Keratinocyte (primary cell): ENCODE data around the gene RAP1GAP2. TPM values are rescaled to one million over a fixed set of nuclear protein-coding genes. Genes with fewer than 3 reads are reported as not detected.

Experiments used
- DNase-seq: peaks from one replicate; pipeline ENCODE4 v3.0.0-alpha.2; 2011; ENCODE audit warnings: low read depth, missing footprints, low spot score
- FAIRE-seq: peaks from 2 replicates; lab custom pipeline; 2011; peaks lifted over from hg19 to GRCh38; lab: Jason Lieb, UNC
- H2AFZ ChIP-seq: 2 replicates; pipeline ENCODE4 v1.6.0; 2012; ENCODE audit warnings: low read length, control low read depth, inconsistent platforms; ENCODE audit not compliant: control insufficient read depth
- H3K27ac ChIP-seq: 2 replicates; pipeline ENCODE4 v1.5.1; 2011; ENCODE audit warnings: low read length; ENCODE audit not compliant: control insufficient read depth, insufficient read depth
- H3K27me3 ChIP-seq: 3 replicates; pipeline ENCODE4 v1.6.0; 2011; ENCODE audit warnings: low read length; ENCODE audit not compliant: control insufficient read depth, insufficient read depth; ENCODE audit errors: extremely low read depth
- H3K36me3 ChIP-seq, 2 experiments: 2 replicates in 1 of 2; 3 replicates in 1 of 2; pipeline ENCODE4 v1.5.1; 2011; ENCODE audit warnings: low read length in 2 of 2, mild to moderate bottlenecking in 1 of 2; ENCODE audit not compliant: control insufficient read depth in 2 of 2, insufficient read depth in 2 of 2; ENCODE audit errors: extremely low read depth in 1 of 2
- H3K4me1 ChIP-seq: 3 replicates; pipeline ENCODE4 v1.5.1; 2011; ENCODE audit warnings: low read length; ENCODE audit not compliant: control insufficient read depth, insufficient read depth; ENCODE audit errors: extremely low read depth
- H3K4me2 ChIP-seq: 3 replicates; pipeline ENCODE4 v1.6.0; 2011; ENCODE audit warnings: low read depth, low read length; ENCODE audit not compliant: control insufficient read depth, insufficient read depth; ENCODE audit errors: extremely low read depth
- H3K4me3 ChIP-seq, 3 experiments: fragments of 200-600 bp in 1 of 3; sonication (generic) in 1 of 3; 2 replicates in 2 of 3; 3 replicates in 1 of 3; pipeline ENCODE4 v1.5.1; 2011 to 2016; ENCODE audit warnings: low read length in 3 of 3, mild to moderate bottlenecking in 3 of 3, control low read depth in 2 of 3, inconsistent platforms in 1 of 3, low read depth in 1 of 3, mixed read lengths in 1 of 3, mixed run types in 1 of 3, moderate library complexity in 1 of 3; ENCODE audit not compliant: control insufficient read depth in 2 of 3, insufficient read depth in 2 of 3; ENCODE audit errors: extremely low read depth in 1 of 3
- H3K79me2 ChIP-seq: 2 replicates; pipeline ENCODE4 v1.6.0; 2012; ENCODE audit warnings: low read length; ENCODE audit not compliant: control insufficient read depth, insufficient read depth
- H3K9ac ChIP-seq: 3 replicates; pipeline ENCODE4 v1.6.0; 2011; ENCODE audit warnings: low read length; ENCODE audit not compliant: control insufficient read depth, insufficient read depth; ENCODE audit errors: extremely low read depth
- H3K9me1 ChIP-seq: 3 replicates; pipeline ENCODE4 v1.6.0; 2011; ENCODE audit warnings: low read length; ENCODE audit not compliant: control insufficient read depth, insufficient read depth; ENCODE audit errors: extremely low read depth
- H3K9me3 ChIP-seq: 2 replicates; pipeline ENCODE4 v1.5.1; 2012; ENCODE audit warnings: low read depth, low read length; ENCODE audit not compliant: control insufficient read depth
- H4K20me1 ChIP-seq: 3 replicates; pipeline ENCODE4 v1.6.0; 2011; ENCODE audit warnings: low read length; ENCODE audit not compliant: control insufficient read depth, insufficient read depth; ENCODE audit errors: extremely low read depth
- CTCF ChIP-seq, 3 experiments: IDR thresholded peaks in 1 of 3; conservative IDR thresholded peaks in 1 of 3; optimal IDR thresholded peaks in 1 of 3; 2 replicates in 2 of 3; 3 replicates in 1 of 3; pipeline versions ENCODE3 to v1.5.1; 2011; ENCODE audit warnings: low read length in 3 of 3, mild to moderate bottlenecking in 3 of 3, moderate library complexity in 2 of 3, control low read depth in 1 of 3, inconsistent platforms in 1 of 3; ENCODE audit not compliant: insufficient read depth in 2 of 3; ENCODE audit errors: extremely low read depth in 1 of 3
- EZH2 ChIP-seq: IDR thresholded peaks from one replicate; pipeline ENCODE4 v1.6.1; 2012; ENCODE audit warnings: inconsistent platforms, mild to moderate bottlenecking, low read length, moderate library complexity
- dilution Hi-C: fragments of 300-500 bp; cut with MboI; formaldehyde crosslinking; loops from one replicate; pipeline ENCODE4 v1.7.0; 2020; ENCODE audit warnings: low sequenced_read_pairs; ENCODE audit not compliant: extremely low pct_ligation_motif_present
- polyA plus RNA-seq, 5 experiments: library from polyadenylated mRNA; depleted of rRNA in 3 of 5; stranded (reverse) in 3 of 5; stranded (forward) in 1 of 5; unstranded in 1 of 5; fragments of >200 nt; gene quantifications; 1 replicate in 1 of 5; 2 replicates in 3 of 5; 3 replicates in 1 of 5; pipeline versions ENCODE4 v1.2.1 to v1.2.3, GENCODE V29; 2011 to 2012; ENCODE audit warnings: missing spikeins in 2 of 5, low read depth in 1 of 5, low replicate concordance in 1 of 5

The RAP1GAP2 gene
- polyA plus RNA-seq, 1 donor (not counting 4 experiments of a cell fraction or from before 2014, with no cell fraction given) = 13.6 TPM

GRCh38 chr17:2835780-2836179 lies 39.5 kb downstream of the RAP1GAP2 start:
- Histone ChIP-seq H3K36me3 (no peaks in the 10 kb centered on the region), H3K9ac (no peak overlapping the region), H4K20me1 (no peaks in the 10 kb centered on the region), H3K9me3 (no peaks in the 10 kb centered on the region), H3K79me2 (no peaks in the 10 kb centered on the region), H3K4me2 (no peak overlapping the region), H3K4me1 (no peaks in the 10 kb centered on the region), H3K4me3 (no peak overlapping the region), H3K27ac (no peak overlapping the region), H2AFZ (no peak overlapping the region), H3K27me3 (peaks cover 7% of the 10 kb centered on the region), H3K9me1 (no peaks in the 10 kb centered on the region)
- no peak for TF ChIP-seq EZH2
- dilution Hi-C loops = no loop called here
- DNase-seq (no peak), FAIRE-seq (no peak)

GRCh38 chr17:2837147-2837561 lies 40.9 kb downstream of the RAP1GAP2 start:
- no peaks in the 10 kb centered on the region for H3K9me1 ChIP-seq

More at GRCh38 chr17:2837147-2837561, 40.9 kb downstream of the RAP1GAP2 start:
- Histone ChIP-seq H3K9ac (no peak overlapping the region), H3K4me2 (no peak overlapping the region), H2AFZ (no peak overlapping the region), H3K27me3 (peaks cover 7% of the 10 kb centered on the region), H3K4me3 (no peak overlapping the region), H3K4me1 (no peaks in the 10 kb centered on the region), H3K36me3 (no peaks in the 10 kb centered on the region), H3K79me2 (no peaks in the 10 kb centered on the region), H4K20me1 (no peaks in the 10 kb centered on the region), H3K9me3 (no peaks in the 10 kb centered on the region), H3K27ac (no peak overlapping the region)
- dilution Hi-C loops = no loop called here
- no peak for DNase-seq
- no peak for FAIRE-seq
- TF ChIP-seq CTCF (optimal IDR thresholded peaks at IDR 0.05 in 1 of 3, IDR thresholded peaks at IDR 0.05 in 1 of 3, conservative IDR thresholded peaks at IDR 0.05 in 1 of 3; ENCODE audit: extremely low read depth in 1 of 3, insufficient read depth in 2 of 3, low read length in 3 of 3) = peak in 1 of 3 experiments; percentile 13
- TF ChIP-seq EZH2 = no peak
